K562 (cell line): ENCODE results near the gene FRMD4B. TPM values are rescaled to one million over a fixed set of nuclear protein-coding genes. Genes with fewer than 3 reads are reported as not detected.

Experiments
- ATAC-seq: fragments of 200-7000 bp; cut with Tn5 transposase; 3 replicates; pipeline ENCODE4 v1.9.1; 2020; ENCODE audit warnings: moderate library complexity
- BruUV-seq: library from RNA; stranded (reverse); fragments of 400-500 nt; replicated peaks from 2 replicates; lab custom pipeline; 2021; lab: Mats Ljungman, UMichigan
- CTCF ChIA-PET: fragments of 300-600 bp; formaldehyde crosslinking; extraction: SDS; loops from one replicate; lab custom pipeline; 2021; ENCODE audit warnings: low intra/inter-chr PET ratio; lab: Yijun Ruan, JAX
- POLR2A ChIA-PET: fragments of 300-600, 350-650 bp; sonication (Branson Sonifier 250); formaldehyde crosslinking; extraction: SDS; loops from one replicate; lab custom pipeline; 2021; ENCODE audit warnings: antibody characterized with exemption, inconsistent platforms; lab: Yijun Ruan, JAX
- DNase-seq, 4 experiments: peaks; one replicate each; pipeline versions ENCODE4 v3.0.0 to v3.0.0-alpha.2; 2011 to 2018; ENCODE audit warnings: low spot score in 3 of 4, mixed read lengths in 3 of 4; ENCODE audit errors: extremely low read depth in 1 of 4
- FAIRE-seq: peaks from 2 replicates; lab custom pipeline; 2011; peaks lifted over from hg19 to GRCh38; lab: Jason Lieb, UNC
- H2AFZ ChIP-seq: 2 replicates; pipeline ENCODE4 v1.6.0; 2011; ENCODE audit warnings: low read depth, low read length, control low read depth, inconsistent platforms
- H3K27ac ChIP-seq: fragments of 200-600 bp; 3 replicates; pipeline ENCODE4 v1.8.0; 2011; ENCODE audit warnings: low read depth, mild to moderate bottlenecking, control low read depth, inconsistent platforms, low read length, moderate library complexity, mixed read lengths; ENCODE audit errors: extremely low read depth
- H3K27me3 ChIP-seq, 2 experiments: fragments of 300-600 bp in 1 of 2; 2 replicates in 1 of 2; 3 replicates in 1 of 2; pipeline versions ENCODE4 v1.6.0 to v1.8.0; 2011; ENCODE audit warnings: inconsistent platforms in 2 of 2, low read length in 2 of 2, mild to moderate bottlenecking in 1 of 2, mixed read lengths in 1 of 2, moderate library complexity in 1 of 2; ENCODE audit not compliant: control insufficient read depth in 2 of 2, insufficient read depth in 2 of 2
- H3K36me3 ChIP-seq: fragments of 300-600 bp; 3 replicates; pipeline ENCODE4 v1.8.0; 2011; ENCODE audit warnings: mild to moderate bottlenecking, low read length, inconsistent platforms; ENCODE audit not compliant: control insufficient read depth, insufficient read depth
- H3K4me1 ChIP-seq, 2 experiments: fragments of 200-600 bp in 1 of 2; replicated peaks in 1 of 2; 2 replicates in 1 of 2; 3 replicates in 1 of 2; pipeline versions ENCODE4 v1.5.1 to v1.8.0; 2011; ENCODE audit warnings: inconsistent platforms in 2 of 2, low read length in 2 of 2, mild to moderate bottlenecking in 1 of 2, mixed read lengths in 1 of 2, moderate library complexity in 1 of 2; ENCODE audit not compliant: control insufficient read depth in 2 of 2, insufficient read depth in 2 of 2
- H3K4me2 ChIP-seq: 2 replicates; pipeline ENCODE4 v1.6.1; 2011; ENCODE audit warnings: low read length, control low read depth, inconsistent platforms, mixed read lengths; ENCODE audit not compliant: insufficient read depth
- H3K4me3 ChIP-seq: fragments of 200-600 bp; sonication (generic), shearing (Covaris generic); 2 replicates; pipeline ENCODE4 v1.5.1; 2016; ENCODE audit warnings: control low read depth, inconsistent platforms
- H3K79me2 ChIP-seq: fragments of 200-600 bp; 3 replicates; pipeline ENCODE4 v1.8.0; 2011; ENCODE audit warnings: low read length, inconsistent platforms; ENCODE audit not compliant: control insufficient read depth, insufficient read depth
- H3K9ac ChIP-seq, 2 experiments: 2 replicates each; pipeline versions ENCODE4 v1.6.0 to v1.6.1; 2011; ENCODE audit warnings: low read depth in 2 of 2, low read length in 2 of 2, control low read depth in 1 of 2, inconsistent platforms in 1 of 2, mild to moderate bottlenecking in 1 of 2, mixed read lengths in 1 of 2; ENCODE audit not compliant: insufficient read depth in 1 of 2
- H3K9me1 ChIP-seq: one replicate; pipeline ENCODE4 v1.6.0; 2011; ENCODE audit warnings: inconsistent platforms, mild to moderate bottlenecking, low read length, moderate library complexity; ENCODE audit not compliant: control insufficient read depth, insufficient read depth
- H3K9me3 ChIP-seq: replicated peaks from 2 replicates; pipeline ENCODE4 v1.5.1; 2011; ENCODE audit warnings: low read depth, low read length, inconsistent platforms; ENCODE audit not compliant: control insufficient read depth, insufficient read depth
- H4K20me1 ChIP-seq: replicated peaks from 2 replicates; pipeline ENCODE4 v1.6.1; 2011; ENCODE audit warnings: low read length, inconsistent platforms, mixed read lengths; ENCODE audit not compliant: control insufficient read depth, insufficient read depth
- ATF1 ChIP-seq, 2 experiments: fragments of 450-650 bp in 1 of 2; IDR thresholded peaks; 2 replicates each; pipeline ENCODE4 v1.6.1; 2016; ENCODE audit warnings: missing compliant biosample characterization in 1 of 2, missing genetic modification characterization in 1 of 2
- ATF3 ChIP-seq, 2 experiments: fragments of 450-650 bp in 1 of 2; sonication (generic) in 1 of 2; formaldehyde crosslinking in 1 of 2; IDR thresholded peaks in 1 of 2; conservative IDR thresholded peaks in 1 of 2; 2 replicates each; pipeline versions ENCODE4 v1.6.1 to v1.8.1; 2016 to 2023; ENCODE audit warnings: mild to moderate bottlenecking in 2 of 2, moderate library complexity in 2 of 2, inconsistent platforms in 1 of 2, missing genetic modification reagents in 1 of 2
- ATF4 ChIP-seq: fragments of 450-650 bp; formaldehyde crosslinking; IDR thresholded peaks from 2 replicates; pipeline ENCODE4 v1.4.0; 2022; ENCODE audit warnings: mild to moderate bottlenecking, moderate library complexity
- CEBPB ChIP-seq: fragments of 450-650 bp; IDR thresholded peaks from 2 replicates; pipeline ENCODE4 v1.6.1; 2016; ENCODE audit warnings: missing genetic modification characterization, missing compliant biosample characterization
- FOXO4 ChIP-seq: fragments of 450-650 bp; formaldehyde crosslinking; IDR thresholded peaks from 2 replicates; pipeline ENCODE4 v1.4.0; 2020; ENCODE audit warnings: mild to moderate bottlenecking, moderate library complexity
- LEF1 ChIP-seq: fragments of 450-650 bp; IDR thresholded peaks from 2 replicates; pipeline ENCODE4 v1.6.1; 2016; ENCODE audit warnings: mild to moderate bottlenecking
- MEIS2 ChIP-seq: fragments of 450-650 bp; IDR thresholded peaks from 2 replicates; pipeline ENCODE4 v1.6.1; 2014; ENCODE audit warnings: mild to moderate bottlenecking; ENCODE audit not compliant: partially characterized antibody
- NR2C2 ChIP-seq, 2 experiments: fragments of 200-800 bp in 1 of 2; sonication (Bioruptor generic) in 1 of 2; sonication (generic) in 1 of 2; formaldehyde crosslinking in 1 of 2; IDR thresholded peaks; 2 replicates each; pipeline versions ENCODE4 v1.6.1 to v1.8.0; 2016 to 2022; ENCODE audit warnings: mild to moderate bottlenecking in 1 of 2, missing compliant biosample characterization in 1 of 2, missing genetic modification characterization in 1 of 2, missing genetic modification reagents in 1 of 2
- PBX2 ChIP-seq, 2 experiments: IDR thresholded peaks in 1 of 2; conservative IDR thresholded peaks in 1 of 2; 2 replicates each; pipeline ENCODE4 v1.6.1; 2016; ENCODE audit warnings: low read depth in 2 of 2, mild to moderate bottlenecking in 1 of 2, missing compliant biosample characterization in 1 of 2, missing genetic modification characterization in 1 of 2, moderate library complexity in 1 of 2
- PHTF2 ChIP-seq: fragments of 250-450 bp; sonication (Bioruptor Pico); IDR thresholded peaks from 2 replicates; pipeline ENCODE4 v1.5.0; 2021; ENCODE audit warnings: mild to moderate bottlenecking
- WGBS: fragments of 100-300 bp; shearing (Covaris generic); methylation state at CpG from one replicate; pipeline ENCODE4 v1.1.6; 2016; ENCODE audit warnings: low coverage, mixed read lengths; ENCODE audit not compliant: insufficient coverage; ENCODE audit errors: missing lambda C conversion rate; 5-methylcytosine and 5-hydroxymethylcytosine counted together
- in situ Hi-C: fragments of 300-500 bp; cut with MboI; formaldehyde crosslinking; loops from 4 replicates; pipeline ENCODE4 v1.15.0; 2018; ENCODE audit warnings: inconsistent platforms, mixed read lengths
- intact Hi-C: fragments of 100-400 bp; cut with micrococcal nuclease; formaldehyde crosslinking; loops from 2 replicates; pipeline ENCODE4 v1.14.2; 2022
- polyA plus RNA-seq, 8 experiments: library from polyadenylated mRNA; depleted of rRNA in 4 of 8; stranded (reverse) in 5 of 8; unstranded in 3 of 8; fragments of >200 nt; fragmentation: Nextera tagmentation in 2 of 8; fragmentation: Illumina TruSeq in 1 of 8; extraction: Ambion mirVana in 2 of 8; extraction: Trizol in 1 of 8; gene quantifications; 2 replicates each; pipeline versions ENCODE4 v1.2.1 to v1.2.3, GENCODE V29; 2011 to 2014; ENCODE audit warnings: inconsistent platforms in 1 of 8, missing spikeins in 1 of 8
- total RNA-seq, 7 experiments: library from RNA; depleted of rRNA in 6 of 7; stranded (reverse); fragments of >200 nt in 6 of 7; fragmentation: Illumina TruSeq in 2 of 7; extraction: Trizol in 2 of 7; gene quantifications; 2 replicates each; pipeline versions ENCODE4 v1.2.1 to v1.2.3, GENCODE V29; 2011 to 2021; ENCODE audit warnings: low replicate concordance in 1 of 7

FRMD4B gene
- total and polyA plus RNA-seq, 9 of the 15 experiments (the other 6 are each of a cell fraction or from before 2014, with no cell fraction given), result 0.03 to 0.09 (median 0.04) TPM; not detected in 3

- TF ChIP-seq PHTF2 (CRISPR knock-in tag), result no peak
Observed at GRCh38 chr3:69201658-69202057, 184.2 kb downstream of the FRMD4B start (continued).

GRCh38 chr3:69200384-69201068 is 185.4 kb downstream of the FRMD4B start:
- 0% methylated on average over 7 of the region's 10 CpGs for WGBS
- Histone ChIP-seq H3K9me3 (no peaks in the 10 kb centered on the region), H3K27ac (no peak overlapping the region), H3K9ac (no peak overlapping the region), H3K36me3 (no peaks in the 10 kb centered on the region), H3K79me2 (no peaks in the 10 kb centered on the region), H3K9me1 (no peaks in the 10 kb centered on the region), H3K4me2 (peak overlapping the region; percentile 43; the same call in 1 of the 2 replicates), H2AFZ (peak overlapping the region; percentile 60; the same call in 1 of the 2 replicates), H3K27me3 (peaks cover 5% of the 10 kb centered on the region in 2 experiments; a peak in 4 of 5 replicates), H4K20me1 (no peaks in the 10 kb centered on the region), H3K4me1 (no peaks in the 10 kb centered on the region), H3K4me3 (no peak overlapping the region)
- no TSS peak for BruUV-seq
- ChIA-PET POLR2A (no interaction called here), CTCF (no interaction called here)
- FAIRE-seq (no peak), ATAC-seq (peak; percentile 89), DNase-seq (peak in 2 of 4 experiments; percentile 20 to 47)
- in situ Hi-C loops (no loop called here), intact Hi-C loops (no loop called here)
- no peak for TF ChIP-seq PBX2 (CRISPR knock-in tag; IDR thresholded peaks at IDR 0.05; ENCODE audit: low read depth)
- TF ChIP-seq PBX2 (tag; conservative IDR thresholded peaks at IDR 0.05; ENCODE audit: low read depth), result peak; percentile 81
- peak; percentile 45; the same call in 1 of the 2 replicates for TF ChIP-seq LEF1
- TF ChIP-seq ATF3 (IDR thresholded peaks at IDR 0.05), result peak; percentile 29; the same call in 1 of the 2 replicates
- no peak for TF ChIP-seq ATF3 (CRISPR knock-in tag; conservative IDR thresholded peaks at IDR 0.05)
- peak; percentile 66 for TF ChIP-seq MEIS2
- 0 out of 2 replicates have a peak, but pooled peaks have one; percentile 7 for TF ChIP-seq CEBPB (tag)
- no peak for TF ChIP-seq FOXO4 (CRISPR knock-in tag)
- no peak for TF ChIP-seq NR2C2 (CRISPR knock-in tag; IDR thresholded peaks at IDR 0.05)
- peak; percentile 36; the same call in 1 of the 2 replicates for TF ChIP-seq NR2C2 (tag; IDR thresholded peaks at IDR 0.05)
- TF ChIP-seq ATF1 (CRISPR knock-in tag; IDR thresholded peaks at IDR 0.05), result no peak
- peak; percentile 59 for TF ChIP-seq ATF1 (tag; IDR thresholded peaks at IDR 0.05)
- TF ChIP-seq ATF4 (CRISPR knock-in tag), result no peak
